ENCODE data around the gene CFAP99.

- no peak for TF ChIP-seq PKNOX1 (IDR thresholded peaks at IDR 0.05)
- no peak for TF ChIP-seq ELF4 (IDR thresholded peaks at IDR 0.05)
- no peak for TF ChIP-seq LEF1 (IDR thresholded peaks at IDR 0.05; ENCODE audit: borderline replicate concordance)
- TF ChIP-seq TARDBP (IDR thresholded peaks at IDR 0.05) = no peak
- TF ChIP-seq SUZ12 (IDR thresholded peaks at IDR 0.05) = no peak
Measured at GRCh38 chr4:2510351-2511259, 91.8 kb downstream of the CFAP99 start.

Measured in HEK293T (cell line).